NCI-H510A treated with DMSO at 0.1 percent for 48 hours (cell line): ENCODE measurements around the gene ABCA4.
A peak's percentile ranks its signal among the peaks of the same experiment; 100 is the strongest.

Experiments
- DNase-seq: peaks from one replicate; lab custom pipeline; 2025; lab: John Stamatoyannopoulos, UW

ABCA4 gene

GRCh38 chr1:94027721-94028515, 93.0 kb downstream of the ABCA4 start:
- no peak for DNase-seq

GRCh38 chr1:94026619-94027380, 94.1 kb downstream of the ABCA4 start:
- DNase-seq = no peak

- peak; percentile 92 for DNase-seq
Observed at GRCh38 chr1:94025383-94026340, 95.3 kb downstream of the ABCA4 start.

DNA sequence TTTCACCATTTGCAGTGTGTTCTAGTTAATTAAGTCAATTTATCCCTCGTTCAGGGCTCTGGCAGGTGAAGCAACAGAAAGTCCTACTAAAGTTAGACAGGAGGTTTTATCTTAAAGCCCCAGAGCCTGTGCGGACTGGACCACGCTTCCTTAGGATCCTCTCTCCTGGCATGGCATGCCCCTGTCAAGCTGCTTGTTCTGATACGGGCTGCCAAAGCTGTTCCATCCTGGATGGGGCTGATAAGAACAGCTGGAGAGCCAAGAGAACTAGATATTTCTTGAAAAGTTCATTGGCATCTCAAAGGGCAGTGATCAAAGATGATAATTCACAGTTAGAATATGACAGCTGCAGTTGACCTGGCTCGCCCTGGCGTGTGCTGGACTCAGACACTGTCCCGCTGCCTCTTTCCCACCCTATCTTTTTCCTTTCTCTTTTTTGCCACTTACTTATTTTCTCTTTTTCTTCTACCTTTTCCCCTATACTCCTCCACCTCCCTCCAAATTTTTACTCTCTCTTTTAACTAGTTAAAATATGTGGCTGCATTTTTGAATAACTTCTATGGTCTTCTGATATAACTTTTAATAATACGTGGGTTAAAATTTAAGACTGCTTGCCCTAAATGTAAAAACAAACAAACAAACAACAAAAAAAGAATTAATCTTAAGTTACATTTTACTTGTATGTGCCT, 96.7 kb downstream of the ABCA4 start:
- DNase-seq = no peak

DNA sequence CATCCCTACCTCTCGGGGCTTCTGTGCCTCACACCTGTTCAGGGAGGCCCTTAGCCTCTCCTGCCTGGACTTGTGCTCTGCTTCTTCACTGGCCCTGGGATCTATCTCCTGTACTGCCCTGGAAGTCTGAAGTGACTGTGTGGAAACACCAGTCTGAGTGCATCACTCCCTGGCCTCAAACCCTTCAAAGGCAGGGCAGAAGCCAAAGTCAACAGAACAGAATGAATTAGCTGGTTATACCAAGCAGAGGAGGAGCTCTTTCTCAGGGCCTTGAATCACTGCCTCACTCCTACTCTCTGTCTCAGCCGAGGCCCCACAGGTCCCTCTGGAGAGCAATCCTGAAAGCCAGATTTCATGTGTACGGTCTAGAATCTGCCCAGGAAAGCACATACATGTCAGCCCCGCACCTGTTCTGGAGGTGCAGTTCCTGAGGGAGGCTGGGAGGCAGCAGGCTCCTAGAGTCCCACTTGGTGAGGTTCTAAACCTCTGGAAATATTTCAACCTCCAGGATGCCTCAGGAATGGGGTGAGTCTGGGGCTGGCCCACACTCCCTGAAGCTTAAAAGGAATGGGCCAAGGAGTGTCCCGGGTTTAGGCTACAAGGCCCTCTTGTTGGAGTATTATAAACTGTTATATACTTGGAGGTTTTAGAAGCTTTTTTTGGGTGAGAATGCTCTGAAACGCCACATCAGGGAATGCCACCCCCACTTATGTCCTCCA, 98.3 kb downstream of the ABCA4 start:
- peak; percentile 78 for DNase-seq

GRCh38 chr1:94020764-94021579, 100.0 kb downstream of the ABCA4 start:
- DNase-seq = peak; percentile 64

DNA sequence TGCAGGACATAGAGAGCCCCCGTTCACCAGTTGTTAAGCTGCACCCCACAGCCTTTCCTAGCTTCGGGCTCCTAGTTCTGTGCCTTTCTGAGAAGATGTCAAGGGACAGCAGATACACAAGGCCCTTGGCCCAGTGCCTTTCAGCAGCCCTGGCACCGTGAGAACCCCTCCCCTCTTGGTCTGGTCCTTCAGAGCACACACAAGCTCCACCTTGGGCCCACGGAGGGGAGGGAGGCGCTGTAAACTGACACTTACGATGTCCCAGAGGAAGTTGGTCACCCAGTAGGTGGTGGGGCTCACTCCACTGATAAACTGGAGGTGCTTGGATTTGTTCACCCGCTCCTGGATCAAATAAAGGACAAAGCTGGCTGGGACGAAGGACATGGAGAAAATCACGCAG, 101.6 kb downstream of the ABCA4 start:
- DNase-seq = no peak

GRCh38 chr1:94017155-94017829, 103.7 kb downstream of the ABCA4 start:
- DNase-seq = no peak

GRCh38 chr1:94015489-94015817, 105.5 kb downstream of the ABCA4 start:
- no peak for DNase-seq

DNA sequence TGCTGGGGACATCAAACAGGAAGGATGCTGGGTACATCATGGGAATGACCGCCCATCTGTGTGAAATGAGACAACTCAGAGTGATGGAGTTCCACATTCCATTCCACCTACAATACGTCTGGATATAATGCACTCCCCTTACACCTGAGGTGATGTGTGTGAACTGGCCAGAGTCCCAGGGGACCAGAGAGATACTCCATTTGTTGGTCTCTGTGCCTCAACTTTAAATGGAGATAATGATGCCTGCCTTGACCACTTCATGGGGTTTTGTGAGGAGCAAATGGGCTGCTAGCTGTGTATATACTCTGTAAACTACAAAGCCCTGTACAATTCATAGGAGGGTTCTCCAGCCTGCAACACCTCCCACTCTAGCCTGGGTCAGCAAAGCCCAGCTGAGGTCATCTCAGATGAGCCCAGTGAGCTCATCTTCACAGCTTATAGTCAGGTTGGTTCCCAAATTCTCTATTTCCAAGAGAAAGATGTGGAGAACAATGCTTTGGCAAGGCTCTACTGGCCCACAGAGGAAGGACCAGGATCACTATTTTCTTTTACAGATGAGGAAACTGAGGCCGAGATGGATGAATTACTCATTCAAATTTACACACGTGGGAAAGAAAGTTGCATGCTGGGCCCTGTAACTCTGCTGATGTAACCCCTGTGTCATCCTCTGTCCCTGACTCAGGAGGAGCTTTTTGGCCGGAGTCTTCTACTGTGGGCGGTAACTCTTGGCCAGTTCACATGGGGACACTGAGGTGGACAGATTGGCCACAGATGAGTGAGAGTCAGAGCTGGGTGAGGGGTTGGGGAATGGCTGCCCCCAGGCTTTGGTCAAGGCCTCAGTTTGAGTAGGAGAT, 106.1 kb downstream of the ABCA4 start:
- DNase-seq = no peak

- no peak for DNase-seq
Observed at GRCh38 chr1:94014087-94014486, 106.9 kb downstream of the ABCA4 start.

GRCh38 chr1:94013367-94013878, 107.5 kb downstream of the ABCA4 start:
- DNase-seq = no peak

DNA sequence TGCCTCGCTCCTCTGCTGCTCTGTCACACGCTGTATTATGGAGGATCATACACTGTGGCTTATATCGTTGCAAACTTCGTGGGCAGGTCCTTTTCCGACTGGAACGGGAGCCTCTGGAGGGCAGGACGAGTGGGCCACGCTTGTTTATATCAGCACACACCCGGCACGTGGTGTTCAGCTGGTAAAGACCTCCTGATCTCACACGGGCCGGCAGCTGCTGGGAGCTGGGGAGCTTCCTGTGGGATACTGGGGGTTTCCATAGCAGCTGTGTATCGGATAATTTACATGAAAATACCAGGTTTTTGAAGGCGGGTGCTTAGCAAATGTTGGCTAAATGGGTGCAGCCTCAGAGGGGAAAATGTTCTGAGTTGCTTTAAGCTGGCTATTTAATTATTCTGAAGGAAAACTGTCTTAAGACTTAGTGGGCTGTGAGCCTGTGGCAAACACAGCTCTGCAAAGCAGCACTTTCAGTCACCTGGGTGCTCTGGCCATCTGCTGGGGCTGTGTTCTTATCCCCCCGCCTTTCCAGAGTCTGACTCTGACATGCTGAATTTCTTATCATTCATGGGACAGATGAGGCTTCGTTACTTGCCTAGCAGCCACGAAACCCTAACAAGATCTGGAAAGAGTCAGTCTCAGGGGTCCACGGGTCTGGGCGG, 108.1 kb downstream of the ABCA4 start:
- DNase-seq = no peak

GRCh38 chr1:94011709-94012595, 109.0 kb downstream of the ABCA4 start:
- no peak for DNase-seq

DNA sequence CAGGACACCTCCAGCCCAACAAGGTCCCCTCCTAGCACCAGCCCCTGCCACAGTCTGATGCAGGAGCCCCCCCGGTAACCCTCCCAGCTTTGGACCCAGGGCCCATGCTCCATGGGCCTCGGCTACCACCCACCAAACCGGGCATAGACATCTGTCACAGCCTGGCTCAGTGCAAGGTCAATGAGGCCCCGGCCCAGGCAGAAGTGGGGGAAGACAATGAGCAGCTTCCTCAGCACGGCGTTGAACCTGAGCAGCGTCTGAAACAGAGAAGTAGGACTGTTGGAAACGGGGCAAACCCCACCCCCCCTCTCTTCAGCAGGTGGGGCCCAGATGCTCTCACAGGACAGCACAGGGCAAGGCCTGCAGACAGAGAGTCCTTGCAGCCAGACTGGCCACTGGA, 109.8 kb downstream of the ABCA4 start:
- no peak for DNase-seq

GRCh38 chr1:94009304-94009703, 111.6 kb downstream of the ABCA4 start:
- no peak for DNase-seq

DNA sequence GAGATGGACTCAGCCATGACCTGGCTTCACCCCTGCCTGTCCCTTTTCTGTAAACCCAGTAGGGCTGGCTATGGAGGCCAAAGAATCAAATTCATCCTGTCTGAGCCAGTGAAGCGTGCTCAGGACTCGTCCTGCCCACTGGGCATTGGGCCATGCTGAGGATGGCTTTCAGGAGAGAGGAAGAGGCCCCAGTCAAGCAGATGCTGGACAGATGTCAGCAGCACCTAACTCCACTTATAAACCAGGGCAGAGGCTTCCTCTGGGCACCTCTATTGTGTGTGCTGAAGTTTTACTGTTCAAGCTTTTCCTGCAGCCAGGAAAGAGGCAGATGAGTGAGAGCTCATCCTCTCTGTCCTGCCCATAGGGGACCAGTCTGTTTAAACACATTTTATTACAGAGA, 114.3 kb downstream of the ABCA4 start:
- no peak for DNase-seq
